T47D (cell line): ENCODE results near the gene TNIK.

Experiments
- DNase-seq, 2 experiments: peaks; one replicate each; pipeline versions ENCODE4 v3.0.0 to v3.0.0-alpha.2; 2011 to 2012; ENCODE audit warnings: low read depth in 1 of 2, low spot score in 1 of 2
- JUND ChIP-seq: IDR thresholded peaks from 2 replicates; pipeline ENCODE4 v1.6.1; 2012; ENCODE audit warnings: low read depth
- in situ Hi-C: cut with HindIII; loops from 2 replicates; pipeline ENCODE4 v1.10.0; 2016; ENCODE audit warnings: low sequenced_read_pairs, low pct_unique_long_range_greater_than_20kb

Gene TNIK

DNA sequence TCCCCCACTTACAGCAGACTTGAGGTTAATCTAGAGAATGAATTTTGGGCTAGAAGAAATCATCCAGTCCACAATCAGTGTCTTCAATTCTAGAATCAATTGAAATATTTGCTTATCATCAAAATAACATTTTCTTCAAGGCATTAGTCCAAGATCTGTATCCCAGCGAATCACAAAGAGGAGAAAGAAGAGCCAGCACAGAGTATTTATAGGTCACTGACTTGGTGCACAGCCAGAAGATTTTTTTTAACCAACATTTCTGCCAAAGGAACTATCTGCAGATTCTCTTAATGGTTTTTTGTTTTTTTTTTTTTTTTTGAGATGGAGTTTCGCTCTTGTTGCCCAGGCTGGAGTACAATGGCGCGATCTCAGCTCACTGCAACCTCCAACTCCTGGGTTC is 178.2 kb downstream of the TNIK start:
- DNase-seq, result no peak
- in situ Hi-C loops, result no loop called here

DNA sequence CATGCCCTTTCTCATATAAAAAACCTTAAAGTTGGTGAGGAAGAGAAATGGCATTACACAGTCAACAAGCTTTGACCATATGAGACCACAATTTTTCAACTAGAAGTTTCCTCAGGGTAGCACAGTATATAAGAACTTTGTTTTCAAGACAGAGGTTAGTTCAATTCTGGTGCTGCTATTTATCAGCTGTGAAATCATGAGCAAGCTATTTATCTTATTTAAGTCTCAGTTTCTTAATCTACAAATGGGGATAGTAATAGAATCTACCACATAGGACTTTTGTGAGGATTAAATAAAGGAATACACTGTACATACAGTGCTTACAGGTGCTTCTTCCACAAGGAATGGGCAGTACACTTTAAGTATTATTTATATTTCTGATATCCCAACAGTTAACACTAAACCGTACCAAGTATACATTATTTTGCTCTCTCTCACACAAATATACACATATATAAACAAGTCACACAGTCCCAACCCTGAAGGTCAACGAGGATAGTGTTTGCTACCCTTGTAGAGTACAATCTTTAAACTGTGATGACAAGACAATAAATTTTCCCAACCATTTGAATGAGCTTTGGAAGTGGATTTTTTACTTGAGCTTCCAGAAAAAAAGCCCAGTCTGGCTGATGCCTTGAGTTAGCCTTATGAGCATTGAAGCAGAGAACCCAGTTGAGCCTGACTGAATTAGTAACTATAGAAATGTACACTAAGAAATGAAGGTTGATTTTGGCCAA is 178.8 kb downstream of the TNIK start:
- in situ Hi-C loops, result no loop called here

More for the DNA sequence above, 178.2 kb downstream of the TNIK start:
- no peak for TF ChIP-seq JUND

DNA sequence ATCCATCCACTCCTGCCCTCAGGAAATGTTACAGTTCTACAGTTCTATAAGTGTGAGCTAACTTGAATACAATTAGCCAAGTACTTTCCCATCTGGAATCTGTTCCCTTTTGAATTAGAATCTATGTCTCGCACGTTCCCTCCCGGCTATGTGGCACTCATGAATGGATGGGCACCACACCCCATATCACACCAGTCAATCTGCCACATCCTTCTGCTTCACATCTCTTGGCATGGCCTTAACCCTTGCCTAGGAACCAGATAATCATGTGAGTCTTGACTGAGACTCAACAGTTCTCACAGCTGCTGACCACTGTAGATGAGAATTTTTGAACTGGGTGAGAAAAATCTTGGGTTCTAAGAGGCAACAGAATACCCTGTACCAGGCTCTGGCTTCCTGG is 180.2 kb downstream of the TNIK start:
- no peak for TF ChIP-seq JUND
- no peak for DNase-seq
- in situ Hi-C loops, result no loop called here

More for the DNA sequence above, 178.8 kb downstream of the TNIK start:
- DNase-seq, result no peak
- no peak for TF ChIP-seq JUND

DNA sequence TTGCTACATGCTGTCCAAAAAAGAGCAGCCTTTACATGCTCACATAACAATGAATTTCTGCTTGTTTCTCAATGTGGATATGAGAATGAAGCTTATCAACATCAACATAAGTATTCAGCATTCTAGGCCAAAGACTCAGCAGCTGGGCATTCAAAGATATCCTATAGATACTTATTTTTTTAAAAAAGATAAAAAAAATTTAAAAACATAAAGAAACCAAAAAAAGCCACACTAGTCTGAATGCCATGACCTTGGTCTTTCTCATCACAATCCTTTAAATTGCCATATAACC is 182.0 kb downstream of the TNIK start:
- DNase-seq, result no peak
- in situ Hi-C loops, result no loop called here
- TF ChIP-seq JUND, result no peak

DNA sequence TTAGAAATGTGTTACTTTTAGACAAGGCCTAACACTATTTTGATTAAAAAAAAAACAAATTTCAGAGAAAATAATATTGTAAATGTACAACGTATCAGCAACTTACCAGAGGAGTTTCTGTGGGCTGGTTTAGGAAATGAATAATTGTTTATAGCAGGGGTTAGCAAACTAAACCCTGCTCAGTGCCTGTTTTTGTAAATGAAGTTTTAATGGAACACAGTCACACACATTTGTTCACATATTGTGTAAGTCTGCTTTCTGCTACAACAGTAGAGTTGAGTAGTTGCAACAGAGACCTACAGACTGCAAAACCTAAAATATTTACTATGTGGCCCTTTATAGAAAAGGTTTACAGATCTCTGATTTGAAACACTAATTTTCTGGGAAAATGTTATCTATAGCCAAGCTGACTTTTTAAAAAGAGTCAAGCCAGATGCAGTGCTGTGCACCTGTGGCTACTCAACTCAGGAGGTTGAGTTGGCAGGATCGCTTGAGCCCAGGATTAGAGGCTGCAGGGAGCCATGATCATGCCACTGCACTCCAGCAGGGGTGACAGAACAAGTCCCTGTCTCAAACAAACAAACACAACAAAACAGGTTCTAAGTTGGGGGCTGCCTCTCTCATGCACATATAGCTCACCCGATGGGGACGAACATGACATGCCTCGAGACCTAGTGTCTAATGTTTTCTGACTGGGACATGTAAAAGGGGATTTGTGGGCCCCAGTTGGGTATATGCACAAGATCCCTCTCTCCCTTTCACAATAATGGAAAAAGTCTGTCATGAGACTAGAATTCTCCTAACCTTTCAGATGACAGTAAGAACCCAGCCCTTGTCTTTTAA is 182.5 kb downstream of the TNIK start:
- no peak for TF ChIP-seq JUND
- in situ Hi-C loops, result no loop called here

DNA sequence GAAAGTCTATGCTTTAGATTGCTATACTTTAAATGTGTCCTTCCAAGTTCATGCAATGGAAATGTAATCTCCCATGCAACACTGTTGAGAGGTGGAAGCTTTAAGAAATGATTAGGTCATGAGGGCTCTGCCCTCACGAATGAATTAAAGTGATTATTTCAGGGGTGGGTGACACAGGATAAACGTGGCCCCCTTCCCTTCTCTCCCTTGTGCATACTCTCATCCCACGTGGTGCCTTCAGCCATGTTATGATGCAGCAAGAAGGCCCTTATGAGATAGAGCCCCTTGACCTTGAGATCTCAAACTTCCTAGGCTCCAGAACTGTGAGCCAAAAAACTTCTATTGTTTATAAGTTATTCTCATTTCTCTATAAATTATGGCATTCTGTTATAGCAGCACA is 183.3 kb downstream of the TNIK start:
- TF ChIP-seq JUND, result no peak
- in situ Hi-C loops, result no loop called here
- DNase-seq, result no peak

More for the DNA sequence above, 182.5 kb downstream of the TNIK start:
- no peak for DNase-seq

DNA sequence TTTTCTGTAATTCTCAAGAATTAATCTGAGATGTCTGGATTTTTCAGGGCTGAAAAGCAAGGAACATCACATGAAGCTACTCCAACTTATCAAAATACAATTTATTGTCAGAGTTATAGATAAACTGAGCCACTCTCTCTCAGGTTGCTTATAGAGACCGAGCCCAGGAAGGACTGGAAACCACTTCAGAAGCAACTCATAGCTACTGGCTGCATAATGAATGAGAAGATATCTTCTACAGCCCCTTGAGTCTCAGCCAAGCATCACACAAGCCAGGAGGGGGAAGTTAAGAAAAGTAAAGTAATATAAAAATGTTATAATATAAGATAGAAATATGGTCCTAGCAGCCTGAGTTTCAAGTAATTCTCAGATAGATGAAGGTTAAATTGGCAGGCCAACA is 186.0 kb downstream of the TNIK start:
- no peak for TF ChIP-seq JUND
- DNase-seq, result no peak
- in situ Hi-C loops, result no loop called here

DNA sequence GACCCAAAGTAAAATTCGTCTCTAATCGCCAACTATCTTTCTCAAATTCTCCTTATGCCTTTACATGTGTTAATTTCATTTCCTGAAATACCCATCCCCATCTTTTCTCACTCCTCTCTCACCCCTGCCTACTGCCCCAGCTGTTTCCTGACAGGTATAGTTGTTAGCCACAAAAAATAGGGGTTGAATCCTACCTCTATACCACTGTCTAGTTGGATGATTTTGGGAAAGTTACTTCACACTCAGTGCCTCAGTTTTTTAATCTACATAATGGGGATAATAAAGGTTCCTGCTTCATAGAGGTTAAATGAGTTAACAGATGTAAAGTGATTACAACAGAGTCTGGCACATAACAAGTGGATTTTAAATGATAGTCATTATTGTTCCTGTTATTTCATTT is 189.7 kb downstream of the TNIK start:
- TF ChIP-seq JUND, result no peak
- DNase-seq, result no peak
- in situ Hi-C loops, result no loop called here

DNA sequence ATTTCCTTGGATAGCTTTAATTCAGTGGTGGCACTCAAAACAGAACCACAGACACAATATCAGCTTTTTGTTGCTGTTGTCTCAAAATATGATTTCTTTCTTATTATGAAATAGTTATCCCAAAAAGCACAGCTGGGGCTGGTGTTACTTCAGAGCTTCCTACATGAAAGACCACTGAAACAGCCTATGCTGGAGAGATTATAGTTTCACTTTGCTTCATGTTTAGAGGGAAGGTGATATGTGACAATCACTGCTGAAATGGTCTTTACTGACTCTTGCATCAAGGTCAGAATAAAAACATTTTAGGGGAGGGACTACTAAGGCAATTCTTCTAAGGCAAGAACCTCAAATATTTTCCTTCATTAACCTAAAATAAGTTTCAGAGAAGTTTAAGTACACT is 190.7 kb downstream of the TNIK start:
- no peak for DNase-seq
- TF ChIP-seq JUND, result no peak
- in situ Hi-C loops, result no loop called here

DNA sequence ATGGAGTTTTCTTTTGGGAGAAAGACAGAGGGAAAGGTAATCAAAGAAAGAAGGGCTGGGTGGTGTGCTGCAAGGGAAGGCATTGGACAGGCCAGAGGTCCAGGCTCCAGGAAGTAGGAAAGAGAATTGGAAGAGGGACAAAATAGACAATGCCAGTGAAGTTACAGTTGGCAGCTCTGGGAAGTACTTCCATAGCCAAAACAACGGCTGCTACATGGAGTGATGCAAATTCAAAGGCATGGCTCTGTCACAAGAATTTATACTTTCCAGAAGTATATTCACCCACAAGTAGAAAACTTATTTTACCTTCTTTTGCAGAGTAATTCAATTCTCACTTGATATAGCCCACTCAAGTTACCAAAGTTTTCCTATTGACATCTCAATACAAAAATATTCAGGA is 191.5 kb downstream of the TNIK start:
- TF ChIP-seq JUND, result no peak
- DNase-seq, result no peak
- in situ Hi-C loops, result no loop called here

DNA sequence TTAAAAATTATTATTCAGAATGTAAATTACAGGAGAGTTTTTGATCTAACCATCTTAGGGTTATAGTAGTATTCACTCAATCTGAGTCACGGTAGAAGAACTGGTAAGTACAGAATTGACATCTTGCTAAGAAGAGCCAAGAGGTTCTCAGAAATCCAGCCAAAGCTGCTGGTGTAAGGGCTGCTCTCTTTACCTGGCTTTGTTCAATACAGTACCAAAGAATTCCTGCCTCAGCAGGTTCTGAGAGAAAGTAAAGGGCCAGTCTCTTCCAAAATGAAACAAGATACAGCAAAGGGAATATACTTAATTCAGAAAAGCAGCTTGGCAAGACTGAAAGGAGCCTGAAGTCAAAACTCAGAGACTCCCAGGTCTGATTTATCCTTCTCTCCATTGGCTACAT is 193.1 kb downstream of the TNIK start:
- TF ChIP-seq JUND, result no peak
- peak in 1 of 2 experiments; percentile 25 for DNase-seq
- in situ Hi-C loops, result no loop called here

DNA sequence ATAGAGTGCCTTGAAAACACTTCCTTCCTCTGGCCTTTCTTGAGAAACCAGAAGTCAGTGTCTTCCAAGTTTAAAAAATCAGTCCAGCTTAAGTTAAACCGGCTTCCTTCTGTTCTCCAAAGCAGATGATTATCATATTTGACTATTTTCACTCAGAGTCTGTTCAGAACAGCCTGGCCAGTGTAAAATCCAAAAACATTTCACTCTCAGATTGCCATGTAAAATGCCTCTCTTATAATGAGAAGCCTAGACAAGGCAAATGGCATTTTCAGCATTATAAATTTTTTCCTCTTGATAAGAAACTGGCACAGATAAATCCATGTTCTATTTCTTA is 193.5 kb downstream of the TNIK start:
- in situ Hi-C loops, result no loop called here
- DNase-seq, result no peak

DNA sequence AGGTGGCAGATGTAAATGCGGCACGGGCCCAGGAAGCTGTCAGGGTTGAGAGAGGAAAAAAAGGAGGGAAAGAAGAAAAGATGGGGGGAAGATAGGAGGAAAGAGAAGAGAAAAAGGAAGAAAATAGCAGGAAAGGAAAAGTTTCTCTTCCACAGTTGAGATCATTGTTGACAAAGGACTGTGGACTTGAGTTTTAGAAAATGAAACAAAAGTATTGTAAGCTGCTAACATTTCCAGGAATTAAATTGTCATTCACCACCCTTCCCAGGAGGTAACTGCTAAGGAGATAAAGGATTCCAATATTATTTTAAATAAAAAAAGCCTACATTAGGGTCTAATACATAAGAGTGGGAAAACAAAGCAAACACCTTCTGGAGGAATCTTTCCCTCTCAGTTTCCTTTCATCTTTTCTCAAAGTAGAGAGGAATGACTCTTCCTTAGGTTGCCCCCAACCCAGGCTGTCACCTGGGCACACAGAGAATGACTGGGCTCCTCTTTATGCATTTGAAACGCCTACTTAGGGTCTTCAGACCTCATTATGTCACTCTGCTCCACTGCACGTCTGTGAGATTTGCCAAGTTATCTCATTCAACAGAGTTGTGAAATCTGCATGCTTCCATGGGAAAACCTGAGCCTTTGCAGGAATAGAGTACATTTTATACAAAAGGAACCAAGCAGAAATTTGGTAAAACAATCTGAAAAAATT is 194.0 kb downstream of the TNIK start:
- in situ Hi-C loops, result no loop called here
- no peak for DNase-seq
- TF ChIP-seq JUND, result no peak

More for the DNA sequence above, 193.5 kb downstream of the TNIK start:
- no peak for TF ChIP-seq JUND
